Fibroblast of upper back skin (primary cell): ENCODE measurements around the gene WNK2.
"Not testable (repeated sequence)": the region's sequence is repeated elsewhere in the genome, so short reads cannot be mapped to it uniquely, and the experiment has no call there.

Experiments
- DNase-seq: peaks from one replicate; pipeline ENCODE4 v3.0.0-alpha.2; 2013

Gene WNK2

DNA sequence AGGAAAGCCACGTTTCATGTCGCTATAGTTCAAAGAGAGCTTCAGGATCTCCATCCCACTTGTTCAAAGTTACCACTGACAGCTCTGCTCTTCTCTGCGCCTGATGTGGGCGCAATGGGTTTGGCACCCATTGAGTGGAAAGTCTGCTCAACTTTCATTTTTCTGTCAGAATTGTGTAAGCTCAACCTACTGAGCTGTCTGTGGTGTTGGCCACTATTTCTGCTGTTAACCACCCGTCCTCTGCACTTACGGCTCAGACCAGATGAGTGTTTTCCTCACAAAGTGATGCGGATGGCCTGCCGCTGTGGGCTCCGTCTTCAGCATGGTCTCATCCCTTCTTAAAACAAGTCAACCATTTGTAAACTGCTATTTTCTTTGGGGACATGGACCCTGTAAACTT, 131.2 kb downstream of the WNK2 start:
- no peak for DNase-seq

DNA sequence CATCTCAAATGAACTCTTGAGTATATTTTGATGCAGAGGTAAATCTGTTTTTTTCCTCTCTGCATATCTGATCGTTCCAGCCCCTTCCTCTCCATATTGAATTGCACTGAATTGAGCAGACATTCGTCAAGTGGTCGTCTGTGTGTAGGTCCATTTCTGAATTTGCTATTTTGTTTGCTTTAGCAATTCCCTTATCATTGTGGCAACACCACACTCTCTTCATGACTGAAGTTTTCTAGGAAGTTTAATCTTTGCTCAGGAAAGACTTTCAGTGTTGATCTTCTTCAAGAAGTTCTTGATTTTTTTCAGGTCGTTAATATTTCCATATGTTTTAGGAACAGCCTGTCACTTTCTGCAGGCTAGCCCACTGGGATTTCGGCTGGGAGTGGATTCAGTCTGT, 132.0 kb downstream of the WNK2 start:
- DNase-seq: no peak

DNA sequence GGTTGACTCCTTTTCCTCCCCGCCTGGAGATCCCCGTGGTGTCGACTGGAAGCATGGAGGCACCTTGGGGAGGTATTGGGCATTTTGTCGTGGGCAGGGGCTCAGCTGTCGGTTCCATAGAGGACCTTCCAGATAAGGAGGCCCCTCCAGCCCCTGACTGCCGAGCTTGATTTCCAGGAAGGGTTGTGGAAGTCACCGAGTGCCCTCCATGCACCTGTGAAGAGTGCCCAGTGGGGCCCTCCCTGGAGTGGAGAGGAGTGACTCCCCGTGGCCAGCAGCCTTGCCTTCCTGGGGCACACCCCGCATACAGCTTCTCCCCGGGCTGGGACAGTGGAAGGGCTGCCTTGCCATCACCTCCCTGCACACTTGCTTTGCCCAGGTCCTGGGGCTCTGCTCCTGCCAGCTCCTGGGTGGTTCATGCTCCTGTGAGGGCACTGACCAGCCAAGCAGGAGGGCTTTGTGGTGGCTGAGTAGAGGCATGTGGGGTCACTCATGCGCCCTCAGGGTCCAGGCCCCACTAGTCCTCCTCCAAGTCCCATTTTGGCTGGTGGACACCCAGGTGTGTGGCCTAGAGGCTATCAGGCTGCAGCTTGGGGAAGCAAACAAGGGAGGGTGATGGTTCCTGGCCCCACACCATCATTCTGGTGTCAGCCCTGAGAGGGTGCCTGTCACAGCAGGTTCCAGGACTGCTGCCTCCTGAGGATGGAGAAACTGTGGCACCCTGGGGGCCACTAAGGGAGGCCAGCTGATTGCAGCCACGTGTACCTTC, 133.0 kb downstream of the WNK2 start:
- no peak for DNase-seq

DNA sequence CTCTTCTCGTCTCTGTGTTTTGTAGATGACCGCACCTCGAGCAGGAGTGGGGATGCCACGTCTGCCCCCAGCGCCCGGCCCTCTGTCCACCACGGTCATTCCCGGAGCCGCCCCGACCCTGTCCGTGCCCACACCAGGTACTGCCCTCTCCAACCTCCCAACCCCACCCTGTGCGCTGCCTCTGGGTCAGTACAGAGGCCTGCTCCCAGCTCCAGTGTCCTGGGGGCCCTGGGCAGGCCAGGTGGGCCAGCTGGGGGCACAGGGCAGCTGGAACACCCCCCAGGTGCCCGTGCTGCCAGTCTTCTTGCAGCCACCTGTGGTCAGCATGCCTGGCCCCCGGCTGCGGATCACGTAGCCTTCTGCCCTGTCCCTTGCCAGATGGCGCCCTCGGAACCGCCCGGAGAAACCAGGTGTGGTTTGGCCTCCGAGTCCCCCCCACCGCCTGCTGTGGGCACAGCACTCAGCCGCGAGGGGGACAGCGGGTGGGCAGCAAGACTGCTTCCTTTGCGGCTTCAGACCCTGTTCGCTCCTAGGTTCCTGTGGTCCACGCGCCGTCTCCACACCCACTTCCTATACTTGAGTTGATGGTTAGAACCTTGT, 133.7 kb downstream of the WNK2 start:
- DNase-seq: no peak

GRCh38 chr9:93318480-93318879, 134.5 kb downstream of the WNK2 start:
- no peak for DNase-seq

- no peak for DNase-seq
Measured at GRCh38 chr9:93319301-93319991, 135.5 kb downstream of the WNK2 start.

DNA sequence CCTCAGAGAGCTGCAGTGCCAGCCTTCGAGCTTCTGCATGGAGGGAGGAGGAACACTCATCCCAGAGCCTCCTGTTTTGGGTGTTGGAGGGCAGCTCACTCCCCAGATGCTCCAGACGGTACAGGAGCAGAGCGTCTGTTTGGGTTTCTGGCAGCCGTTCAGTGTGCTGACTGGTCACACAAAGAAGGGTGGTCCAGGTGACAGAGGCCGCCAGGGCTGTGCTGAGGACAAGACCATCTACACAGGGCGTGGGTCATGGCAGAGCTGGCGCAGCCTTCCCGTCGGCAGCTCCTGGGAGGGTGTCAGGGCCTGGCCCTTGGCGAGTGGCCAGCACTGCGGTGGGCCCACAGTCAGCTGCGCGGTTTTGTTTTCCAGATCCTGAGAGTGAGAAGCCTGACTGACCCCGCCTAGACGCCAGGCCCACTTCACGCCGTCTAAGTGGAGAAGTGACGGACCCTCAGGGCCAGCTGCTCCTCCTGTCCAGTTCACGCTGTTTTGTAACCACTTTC, 136.1 kb downstream of the WNK2 start:
- no peak for DNase-seq

DNA sequence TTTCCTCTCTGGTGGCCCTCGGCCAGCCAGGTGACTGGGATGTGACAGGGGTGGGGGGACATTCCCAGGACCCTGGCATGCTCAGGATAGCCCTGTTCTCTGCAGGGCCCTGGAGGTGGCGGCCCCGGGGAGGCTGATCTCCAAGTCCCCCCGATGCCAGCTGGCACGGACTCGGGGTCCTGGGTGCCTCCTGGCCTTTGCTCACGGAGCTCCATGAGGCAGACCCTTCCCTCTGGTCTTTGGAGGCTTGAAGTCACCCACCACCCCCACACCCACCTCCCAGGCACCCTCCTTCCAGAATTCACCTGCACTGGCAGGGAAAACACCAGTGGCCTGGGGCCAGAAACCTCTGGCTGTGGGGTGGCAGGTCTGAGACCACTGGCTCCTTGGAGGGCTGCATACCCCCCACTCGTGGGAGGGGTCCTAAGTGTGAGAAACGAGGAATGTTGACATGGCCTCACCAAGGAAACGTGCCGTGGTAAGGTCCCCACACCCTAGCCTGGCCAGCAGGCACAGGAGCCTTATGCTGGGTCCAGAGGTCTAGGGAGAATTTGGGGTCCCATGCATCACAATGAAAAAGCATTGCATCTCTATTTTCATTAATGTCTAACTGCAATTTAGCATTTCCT, 136.8 kb downstream of the WNK2 start:
- no peak for DNase-seq

DNA sequence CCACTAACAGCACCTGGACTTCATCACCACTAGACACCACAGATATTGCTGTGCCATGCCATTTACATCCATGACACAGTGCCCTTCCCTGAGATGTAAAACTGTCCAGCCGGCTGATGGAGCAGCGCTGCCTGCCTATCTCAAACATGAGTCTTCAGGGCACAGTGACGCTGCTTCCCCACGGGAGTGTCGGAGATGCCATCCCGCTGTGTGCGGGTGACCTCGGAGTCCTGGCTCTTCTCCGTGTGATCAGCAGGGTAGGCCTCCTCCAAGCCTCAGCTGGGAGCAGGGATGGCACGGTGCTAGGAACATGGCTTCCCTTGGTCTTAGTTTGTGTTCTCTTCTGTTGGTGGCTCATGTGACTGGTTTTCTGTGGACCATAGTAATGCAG, 137.3 kb downstream of the WNK2 start:
- DNase-seq: no peak

GRCh38 chr9:93323446-93323954, 139.6 kb downstream of the WNK2 start:
- DNase-seq: not testable (repeated sequence)

- no peak for DNase-seq
Measured at GRCh38 chr9:93324191-93324834, 140.4 kb downstream of the WNK2 start.

DNA sequence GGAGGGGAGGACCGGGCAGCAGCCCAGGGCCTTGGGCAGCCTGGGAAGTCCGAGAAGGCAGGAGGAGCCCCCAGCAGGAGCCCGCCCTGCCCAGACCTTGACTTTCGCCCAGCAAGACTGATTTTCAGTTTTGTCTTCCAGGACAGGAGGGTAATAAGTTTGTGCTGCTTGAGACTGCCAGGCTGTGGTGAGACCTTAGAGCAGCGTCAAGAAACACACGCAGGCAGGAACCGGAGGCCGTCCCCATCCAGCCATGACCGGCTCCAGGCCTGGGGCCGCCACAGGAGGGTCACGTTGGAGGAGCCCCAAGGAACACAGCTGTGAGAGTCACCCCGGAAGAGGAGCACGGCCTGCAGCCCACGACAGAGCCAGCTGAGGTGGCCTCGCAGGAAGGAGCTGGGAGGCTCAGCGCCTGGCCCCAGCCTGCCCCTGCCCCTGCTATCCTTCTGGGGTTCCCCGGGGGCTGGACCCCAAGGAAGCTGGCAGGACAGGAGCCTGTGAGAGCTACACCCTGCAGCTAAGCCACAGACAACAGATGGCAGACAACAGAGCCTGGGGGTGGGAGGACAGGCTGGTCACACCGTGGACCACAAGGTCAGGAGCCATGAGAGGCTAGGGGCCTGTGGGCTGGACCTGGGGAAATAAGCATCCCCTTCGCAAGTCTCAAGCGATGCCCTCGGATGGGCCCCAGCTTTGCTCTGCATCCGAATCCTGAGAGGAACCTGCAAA, 141.5 kb downstream of the WNK2 start:
- no peak for DNase-seq

DNA sequence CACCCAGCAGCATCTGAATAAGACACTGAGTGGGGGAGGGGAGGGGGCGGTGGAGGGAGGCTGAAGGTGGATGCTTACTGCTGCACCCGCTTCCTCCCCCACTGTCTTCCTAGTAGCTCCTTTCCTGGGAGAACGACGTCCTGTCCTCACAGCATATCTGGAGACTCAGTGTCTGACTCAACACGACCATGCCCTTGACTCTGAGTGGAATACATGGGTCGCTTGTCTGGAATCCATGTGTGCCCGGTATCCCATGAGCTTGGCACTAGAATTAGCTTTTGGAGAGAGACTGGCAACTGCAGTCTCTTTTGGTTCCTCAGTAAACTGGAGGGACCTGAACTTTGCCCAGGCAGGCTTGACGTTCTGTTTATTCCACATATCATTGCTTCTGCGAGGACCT, 142.1 kb downstream of the WNK2 start:
- DNase-seq: no peak

DNA sequence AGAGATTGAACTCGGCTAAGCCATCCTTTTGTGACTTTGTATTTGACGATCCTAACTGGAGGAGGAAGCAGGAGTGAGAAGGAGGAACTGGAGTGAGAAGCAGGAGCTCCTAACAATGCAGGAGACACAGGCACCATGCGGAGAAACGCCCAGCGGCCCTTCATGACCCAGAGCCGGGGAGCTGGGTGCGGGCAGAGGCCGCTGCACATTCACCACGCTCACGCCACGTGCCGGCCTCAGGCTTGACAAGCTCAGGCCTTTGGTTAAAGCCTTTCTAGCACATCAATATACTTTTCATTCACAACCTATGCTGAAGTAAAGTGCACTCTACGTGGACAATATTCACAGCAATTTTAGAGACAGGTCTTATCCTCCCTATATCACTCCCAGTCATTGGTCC, 142.7 kb downstream of the WNK2 start:
- DNase-seq: no peak

GRCh38 chr9:93329629-93330280, 145.8 kb downstream of the WNK2 start:
- no peak for DNase-seq

GRCh38 chr9:93332317-93332716, 148.4 kb downstream of the WNK2 start:
- no peak for DNase-seq

DNA sequence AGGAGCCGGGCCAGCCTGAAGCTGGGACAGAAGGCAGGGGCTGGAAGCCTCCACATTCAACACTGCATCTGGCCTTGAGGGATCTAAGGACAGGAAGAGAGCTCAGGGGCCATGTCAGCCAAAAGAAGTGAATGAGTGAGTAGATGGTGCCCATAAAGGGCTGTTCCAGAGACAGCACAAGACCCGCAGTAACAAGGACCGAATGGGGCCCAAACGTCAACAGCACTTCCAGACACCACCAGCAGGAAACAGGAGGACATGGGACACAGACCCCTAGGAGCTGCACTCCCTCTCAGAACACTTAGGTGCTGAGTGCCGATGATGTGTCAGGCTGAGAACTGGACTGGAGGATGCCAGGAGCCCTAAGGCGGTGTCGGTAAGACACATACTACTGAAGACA, 152.8 kb downstream of the WNK2 start:
- no peak for DNase-seq

- DNase-seq: not testable (repeated sequence)
Measured at GRCh38 chr9:93338196-93338595, 154.3 kb downstream of the WNK2 start.

DNA sequence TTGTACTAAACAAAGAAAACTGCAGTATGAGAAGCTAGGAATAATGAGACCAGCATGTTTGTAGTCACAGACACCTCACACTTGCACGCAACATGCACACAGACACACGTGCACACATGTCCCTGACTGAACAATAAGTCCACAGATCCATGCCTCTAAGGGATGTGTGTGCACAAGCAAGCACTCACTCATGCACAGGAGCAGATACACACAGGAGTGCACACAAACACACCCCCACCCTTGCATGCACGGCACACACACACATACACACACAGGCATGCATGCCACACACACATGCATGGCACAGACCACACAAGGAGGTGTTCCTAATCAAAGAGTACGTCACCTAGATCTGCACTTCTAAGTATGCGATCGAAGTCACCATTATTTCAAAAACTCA, 156.2 kb downstream of the WNK2 start:
- no peak for DNase-seq

DNA sequence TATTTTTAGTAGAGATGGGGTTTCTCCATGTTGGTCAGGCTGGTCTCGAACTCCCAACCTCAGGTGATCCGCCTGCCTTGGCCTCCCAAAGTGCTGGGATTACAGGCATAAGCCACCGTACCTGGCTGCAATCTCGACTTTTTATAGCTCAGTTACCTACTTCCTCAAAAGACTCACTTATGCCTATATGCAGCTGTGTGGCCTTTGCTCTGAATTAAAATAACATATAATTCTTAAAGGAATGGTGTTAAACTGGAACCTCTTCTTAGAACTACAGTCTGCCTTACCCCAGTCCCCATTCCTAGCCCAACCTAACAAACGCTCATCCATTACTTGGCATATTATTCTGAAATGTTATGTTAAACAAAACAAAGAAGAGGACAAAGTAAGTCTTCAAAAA, 157.9 kb downstream of the WNK2 start:
- DNase-seq: not testable (repeated sequence)

- not testable (repeated sequence) for DNase-seq
Measured at GRCh38 chr9:93342428-93342827, 158.5 kb downstream of the WNK2 start.

DNA sequence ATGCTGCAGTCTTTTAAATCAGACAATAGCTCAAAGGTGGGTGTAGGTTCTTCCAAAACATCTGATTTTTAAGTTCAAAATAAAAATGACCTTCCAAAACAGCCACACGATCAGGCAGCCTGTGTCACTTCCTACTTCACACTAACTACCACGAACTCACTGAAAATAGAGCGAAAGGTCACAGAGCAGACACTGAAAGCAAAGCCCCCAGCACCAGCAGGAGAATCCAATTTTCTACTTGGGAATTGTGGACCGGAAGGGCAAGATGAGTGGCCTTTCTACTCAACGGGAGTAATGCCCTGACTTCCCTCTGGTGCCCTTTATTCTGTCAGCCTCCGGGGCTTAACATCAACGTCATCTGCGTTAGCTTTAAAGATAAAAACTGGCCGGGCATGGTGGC, 159.7 kb downstream of the WNK2 start:
- DNase-seq: no peak
